ENCODE results near the gene TLK2.
A peak's percentile ranks its signal among the peaks of the same experiment; 100 is the strongest.

TLK2 gene

GRCh38 chr17:62637809-62638208 is 159.2 kb downstream of the TLK2 start:
- Histone ChIP-seq H3K36me3 (ENCODE audit: insufficient read depth, low read length) (peaks cover 6% of the 10 kb centered on the region), H2AFZ (ENCODE audit: low read depth, low read length) (no peak overlapping the region), H3K4me1 (ENCODE audit: insufficient read depth, low read length) (peaks cover 16% of the 10 kb centered on the region), H3K9me3 (ENCODE audit: low read length) (no peaks in the 10 kb centered on the region), H3K4me3 (ENCODE audit: low read length) (no peak overlapping the region), H3K27me3 (ENCODE audit: insufficient read depth, low read length) (no peaks in the 10 kb centered on the region)

DNA sequence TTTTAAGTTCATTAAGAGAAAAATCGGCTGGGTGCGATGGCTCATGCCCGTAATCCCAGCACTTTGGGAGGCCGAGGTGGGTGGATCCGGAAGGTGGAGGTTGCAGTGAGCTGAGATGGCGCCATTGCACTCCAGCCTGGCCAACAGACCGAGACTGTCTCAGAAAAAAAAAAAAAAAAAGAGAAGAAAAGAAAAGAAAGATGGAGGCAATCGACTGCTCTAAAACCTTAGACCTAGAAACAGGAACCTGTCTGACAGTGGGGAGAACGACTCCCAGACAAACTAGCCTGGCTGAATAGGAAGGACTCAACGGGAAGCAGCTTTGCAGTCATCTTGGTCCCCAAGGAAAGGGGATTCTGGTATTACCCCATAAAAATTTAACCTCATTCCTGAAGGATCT is 162.5 kb downstream of the TLK2 start:
- Histone ChIP-seq H3K27me3 (ENCODE audit: insufficient read depth, low read length) (no peaks in the 10 kb centered on the region), H2AFZ (ENCODE audit: low read depth, low read length) (no peak overlapping the region), H3K36me3 (ENCODE audit: insufficient read depth, low read length) (peaks cover 5% of the 10 kb centered on the region), H3K4me1 (ENCODE audit: insufficient read depth, low read length) (no peaks in the 10 kb centered on the region), H3K9me3 (ENCODE audit: low read length) (no peaks in the 10 kb centered on the region), H3K4me3 (ENCODE audit: low read length) (no peak overlapping the region)

DNA sequence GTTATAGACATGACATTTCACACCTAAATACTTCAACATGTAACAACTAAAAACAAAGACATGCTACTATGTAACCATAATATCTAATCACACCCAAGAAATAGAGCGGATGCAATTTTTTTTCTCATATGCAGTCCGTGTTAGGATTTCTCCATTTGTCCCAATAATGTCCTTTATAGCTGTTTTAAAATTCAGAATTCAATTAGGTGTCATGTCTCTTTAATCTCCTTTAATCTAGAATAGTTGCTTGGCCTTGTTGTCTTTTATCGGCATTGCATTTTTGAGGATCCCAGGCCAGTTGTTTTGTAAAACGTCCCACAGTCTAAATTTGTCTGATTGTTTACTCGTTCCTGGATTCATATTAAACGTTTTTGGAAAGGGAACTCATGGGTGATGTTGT is 163.3 kb downstream of the TLK2 start:
- Histone ChIP-seq H2AFZ (ENCODE audit: low read depth, low read length) (no peak overlapping the region), H3K36me3 (ENCODE audit: insufficient read depth, low read length) (peaks cover 4% of the 10 kb centered on the region), H3K4me1 (ENCODE audit: insufficient read depth, low read length) (no peaks in the 10 kb centered on the region), H3K27me3 (ENCODE audit: insufficient read depth, low read length) (no peaks in the 10 kb centered on the region), H3K9me3 (ENCODE audit: low read length) (no peaks in the 10 kb centered on the region), H3K4me3 (ENCODE audit: low read length) (no peak overlapping the region)

- no peaks in the 10 kb centered on the region for H3K4me1 ChIP-seq (ENCODE audit: insufficient read depth, low read length)
- H3K9me3 ChIP-seq (ENCODE audit: low read length) = no peaks in the 10 kb centered on the region
- H3K4me3 ChIP-seq (ENCODE audit: low read length) = no peak overlapping the region
- H3K27me3 ChIP-seq (ENCODE audit: insufficient read depth, low read length) = no peaks in the 10 kb centered on the region
- peaks cover 2% of the 10 kb centered on the region for H3K36me3 ChIP-seq (ENCODE audit: insufficient read depth, low read length)
- no peak overlapping the region for H2AFZ ChIP-seq (ENCODE audit: low read depth, low read length)
Measured at GRCh38 chr17:62643496-62643895, 164.9 kb downstream of the TLK2 start.

DNA sequence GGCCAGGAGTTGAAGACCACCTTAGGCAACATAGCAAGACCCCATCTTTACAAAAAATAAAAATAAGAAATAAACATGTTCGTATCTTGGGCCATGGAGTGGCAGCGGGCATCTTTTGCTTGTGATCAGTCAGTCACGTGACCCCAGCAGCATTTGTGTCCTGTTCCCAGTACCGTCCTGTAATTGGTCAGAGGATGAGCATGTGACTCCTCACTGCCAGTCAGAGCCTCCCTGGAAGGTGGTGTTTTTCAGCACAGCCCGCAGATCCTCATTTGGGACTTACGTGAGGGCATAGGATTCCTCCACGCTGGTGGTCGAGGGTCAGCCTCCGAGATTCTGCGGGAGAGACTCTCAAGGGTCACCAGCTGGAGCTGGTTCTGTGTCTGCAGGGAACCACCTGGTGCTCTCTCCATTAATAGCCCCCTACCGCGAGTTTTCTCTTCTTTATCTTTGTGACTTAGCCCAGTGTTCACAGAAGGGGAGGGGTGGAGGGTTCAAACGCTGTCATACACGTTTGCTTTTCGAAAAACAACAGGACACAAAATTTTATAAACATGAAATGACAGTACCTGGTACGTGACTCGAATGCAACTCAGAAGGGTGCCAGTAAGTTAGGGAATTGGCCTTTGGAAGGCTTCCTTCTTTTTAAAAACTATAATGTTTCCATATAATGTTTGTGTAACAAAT is 166.0 kb downstream of the TLK2 start:
- Histone ChIP-seq H2AFZ (ENCODE audit: low read depth, low read length) (no peak overlapping the region), H3K4me1 (ENCODE audit: insufficient read depth, low read length) (no peaks in the 10 kb centered on the region), H3K4me3 (ENCODE audit: low read length) (no peak overlapping the region), H3K27me3 (ENCODE audit: insufficient read depth, low read length) (no peaks in the 10 kb centered on the region), H3K36me3 (ENCODE audit: insufficient read depth, low read length) (peaks cover under 1% of the 10 kb centered on the region), H3K9me3 (ENCODE audit: low read length) (no peaks in the 10 kb centered on the region)

DNA sequence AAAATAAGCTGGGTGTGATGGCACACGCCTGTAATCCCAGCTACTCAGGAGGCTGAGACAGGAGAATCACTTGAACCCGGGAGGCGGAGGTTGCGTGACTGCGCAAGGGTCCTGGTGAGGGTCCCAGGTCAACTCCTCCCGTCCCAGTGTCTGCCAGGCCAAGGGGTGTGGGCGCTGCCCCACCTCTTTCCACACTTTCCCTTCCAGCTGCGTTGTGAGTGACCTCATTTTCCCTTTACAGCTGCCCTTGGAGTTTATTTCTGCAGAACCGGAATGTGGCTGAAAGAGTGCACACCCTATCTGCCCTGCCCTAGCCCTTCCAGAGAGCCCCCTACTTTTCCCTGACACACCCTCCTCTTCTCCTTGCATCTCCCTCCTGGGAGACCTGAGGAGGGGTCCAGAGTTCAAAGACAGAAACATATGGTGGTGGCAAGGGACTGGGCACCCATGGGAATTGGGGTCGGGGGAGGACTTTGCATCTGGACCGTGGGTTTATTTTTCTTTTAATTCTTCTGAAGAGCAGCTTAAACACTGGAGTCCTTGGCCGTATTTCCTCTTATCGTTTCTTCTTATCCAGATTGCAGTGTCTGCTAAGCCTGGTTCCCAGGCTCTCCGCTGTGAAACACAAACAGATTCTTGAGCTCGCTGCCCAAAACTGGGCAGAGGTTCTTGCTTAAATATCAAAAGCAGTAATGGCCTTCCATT is 169.8 kb downstream of the TLK2 start:
- Histone ChIP-seq H3K27me3 (ENCODE audit: insufficient read depth, low read length) (no peaks in the 10 kb centered on the region), H2AFZ (ENCODE audit: low read depth, low read length) (no peak overlapping the region), H3K4me1 (ENCODE audit: insufficient read depth, low read length) (peaks cover 14% of the 10 kb centered on the region), H3K4me3 (ENCODE audit: low read length) (no peak overlapping the region), H3K9me3 (ENCODE audit: low read length) (no peaks in the 10 kb centered on the region), H3K36me3 (ENCODE audit: insufficient read depth, low read length) (no peaks in the 10 kb centered on the region)

- no peak overlapping the region for H2AFZ ChIP-seq (ENCODE audit: low read depth, low read length)
- H3K36me3 ChIP-seq (ENCODE audit: insufficient read depth, low read length) = no peaks in the 10 kb centered on the region
- H3K27me3 ChIP-seq (ENCODE audit: insufficient read depth, low read length) = no peaks in the 10 kb centered on the region
- peaks cover 19% of the 10 kb centered on the region for H3K4me1 ChIP-seq (ENCODE audit: insufficient read depth, low read length)
- no peaks in the 10 kb centered on the region for H3K9me3 ChIP-seq (ENCODE audit: low read length)
- H3K4me3 ChIP-seq (ENCODE audit: low read length) = no peak overlapping the region
Measured at GRCh38 chr17:62648956-62649294, 170.3 kb downstream of the TLK2 start.

- Histone ChIP-seq H3K36me3 (ENCODE audit: insufficient read depth, low read length) (no peaks in the 10 kb centered on the region), H2AFZ (ENCODE audit: low read depth, low read length) (no peak overlapping the region), H3K27me3 (ENCODE audit: insufficient read depth, low read length) (no peaks in the 10 kb centered on the region), H3K9me3 (ENCODE audit: low read length) (no peaks in the 10 kb centered on the region), H3K4me1 (ENCODE audit: insufficient read depth, low read length) (peaks cover 25% of the 10 kb centered on the region), H3K4me3 (ENCODE audit: low read length) (no peak overlapping the region)
Measured at GRCh38 chr17:62649570-62649969, 170.9 kb downstream of the TLK2 start.

- Histone ChIP-seq H3K4me3 (ENCODE audit: low read length) (no peak overlapping the region), H3K36me3 (ENCODE audit: insufficient read depth, low read length) (no peaks in the 10 kb centered on the region), H3K27me3 (ENCODE audit: insufficient read depth, low read length) (no peaks in the 10 kb centered on the region), H2AFZ (ENCODE audit: low read depth, low read length) (no peak overlapping the region), H3K9me3 (ENCODE audit: low read length) (no peaks in the 10 kb centered on the region), H3K4me1 (ENCODE audit: insufficient read depth, low read length) (peaks cover 27% of the 10 kb centered on the region)
Measured at GRCh38 chr17:62650587-62650986, 172.0 kb downstream of the TLK2 start.

GRCh38 chr17:62652251-62653001 is 173.8 kb downstream of the TLK2 start:
- no peaks in the 10 kb centered on the region for H3K36me3 ChIP-seq (ENCODE audit: insufficient read depth, low read length)
- no peaks in the 10 kb centered on the region for H3K27me3 ChIP-seq (ENCODE audit: insufficient read depth, low read length)
- peaks cover 36% of the 10 kb centered on the region for H3K4me1 ChIP-seq (ENCODE audit: insufficient read depth, low read length)

DNA sequence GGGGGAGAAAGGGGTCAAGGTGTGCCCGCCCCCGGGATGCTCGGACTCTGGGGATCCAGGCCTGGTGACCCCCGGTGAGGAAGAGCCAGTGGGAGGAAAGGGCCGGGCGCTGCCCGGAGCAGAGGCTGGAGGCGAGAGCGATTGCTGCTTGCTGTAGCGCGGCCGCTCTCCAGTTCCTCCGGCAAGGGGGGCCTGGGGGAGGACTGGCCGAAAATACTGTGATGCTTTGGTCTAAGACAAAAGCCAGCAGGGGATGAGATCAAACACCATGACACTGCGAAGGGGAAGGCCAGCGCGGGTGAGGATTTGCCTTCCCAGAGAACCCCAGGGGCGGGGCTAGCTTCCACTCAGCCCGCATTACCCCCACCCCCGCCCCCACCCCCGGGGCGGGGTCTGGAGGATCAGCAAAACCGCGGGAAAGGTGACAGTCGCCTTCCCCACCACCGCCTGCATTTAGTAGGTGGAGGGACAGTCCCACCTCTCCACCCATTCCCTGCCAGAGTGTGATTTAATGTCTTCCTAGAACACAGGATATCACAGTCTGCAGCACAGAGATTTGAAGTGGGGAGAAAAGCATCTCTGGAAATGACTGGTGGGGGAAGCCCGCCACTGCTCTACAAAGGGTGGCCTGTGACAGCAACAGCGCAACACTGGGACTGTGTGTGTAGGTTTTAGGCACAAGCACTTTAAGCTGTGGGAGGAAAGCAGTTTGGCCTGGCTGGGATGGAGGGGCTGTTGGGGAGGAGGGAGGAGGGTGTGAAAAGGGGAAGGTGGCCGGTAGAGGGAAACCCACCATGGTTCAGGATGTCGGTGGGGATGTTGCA is 174.6 kb downstream of the TLK2 start:
- peaks cover 43% of the 10 kb centered on the region for H3K4me1 ChIP-seq (ENCODE audit: insufficient read depth, low read length)
- H3K4me3 ChIP-seq (ENCODE audit: low read length) = peak overlapping the region; percentile 27
- no peak overlapping the region for H2AFZ ChIP-seq (ENCODE audit: low read depth, low read length)
- H3K36me3 ChIP-seq (ENCODE audit: insufficient read depth, low read length) = peaks cover 3% of the 10 kb centered on the region
- no peaks in the 10 kb centered on the region for H3K27me3 ChIP-seq (ENCODE audit: insufficient read depth, low read length)
- no peaks in the 10 kb centered on the region for H3K9me3 ChIP-seq (ENCODE audit: low read length)

More at GRCh38 chr17:62652251-62653001, 173.8 kb downstream of the TLK2 start:
- Histone ChIP-seq H2AFZ (ENCODE audit: low read depth, low read length) (no peak overlapping the region), H3K9me3 (ENCODE audit: low read length) (no peaks in the 10 kb centered on the region), H3K4me3 (ENCODE audit: low read length) (peak overlapping the region; percentile 27)

- H3K27me3 ChIP-seq (ENCODE audit: insufficient read depth, low read length) = no peaks in the 10 kb centered on the region
Measured at GRCh38 chr17:62653826-62654761, 175.5 kb downstream of the TLK2 start.

More at GRCh38 chr17:62653826-62654761, 175.5 kb downstream of the TLK2 start:
- H3K4me3 ChIP-seq (ENCODE audit: low read length) = peak overlapping the region; percentile 15
- H2AFZ ChIP-seq (ENCODE audit: low read depth, low read length) = no peak overlapping the region
- H3K36me3 ChIP-seq (ENCODE audit: insufficient read depth, low read length) = peaks cover 5% of the 10 kb centered on the region
- H3K9me3 ChIP-seq (ENCODE audit: low read length) = no peaks in the 10 kb centered on the region
- H3K4me1 ChIP-seq (ENCODE audit: insufficient read depth, low read length) = peaks cover 44% of the 10 kb centered on the region
